HG03571 (cell line): ENCODE results near the gene CBX1.
"Not testable (repeated sequence)": the region's sequence is repeated elsewhere in the genome, so short reads cannot be mapped to it uniquely, and the experiment has no call there.

ENCODE experiments used
- ATAC-seq: cut with Tn5 transposase; IDR thresholded peaks from one replicate; pipeline ENCODE4 v1.9.1; 2021; ENCODE audit not compliant: unreplicated experiment

CBX1 gene

GRCh38 chr17:48123776-48124388 is 22.6 kb upstream of the CBX1 start:
- ATAC-seq = no peak

DNA sequence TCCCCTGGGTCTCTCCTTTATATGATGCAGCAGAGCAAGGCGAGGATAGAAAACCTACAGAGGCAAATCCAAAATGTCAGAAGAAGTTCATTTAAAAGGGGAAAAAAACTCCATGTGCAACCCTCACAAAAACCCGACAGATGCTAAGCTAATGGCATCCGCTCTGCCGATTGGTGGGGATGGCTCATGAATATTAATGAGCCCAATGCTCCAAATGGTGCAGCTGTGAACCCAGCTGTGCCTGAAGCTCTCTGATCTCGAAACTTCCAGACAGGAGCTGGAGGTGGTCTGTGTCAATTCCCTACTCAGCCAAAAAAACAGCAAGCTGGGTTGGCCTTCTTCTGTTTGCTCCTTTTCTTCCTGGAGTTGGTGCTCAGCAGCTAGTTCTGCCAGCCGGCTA is 21.8 kb upstream of the CBX1 start:
- no peak for ATAC-seq

DNA sequence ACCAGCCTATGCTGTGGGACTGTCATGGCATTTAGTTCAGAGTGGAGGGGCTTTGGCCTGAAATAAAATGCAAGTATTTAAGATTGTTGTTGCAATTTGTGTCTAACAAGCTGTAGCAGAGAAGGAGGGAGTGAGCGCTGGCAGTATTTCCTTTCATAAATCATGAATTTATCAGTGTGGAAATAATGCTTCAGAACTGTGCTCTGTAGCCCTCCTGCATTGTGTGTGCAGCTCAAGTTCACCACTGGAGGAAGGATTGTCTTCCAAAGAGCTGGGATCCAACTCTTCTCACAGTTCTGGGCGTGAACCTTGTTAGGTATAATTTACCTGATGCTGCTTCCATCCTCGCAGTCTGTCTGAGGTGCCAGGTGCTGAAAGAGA is 21.4 kb upstream of the CBX1 start:
- ATAC-seq = no peak

DNA sequence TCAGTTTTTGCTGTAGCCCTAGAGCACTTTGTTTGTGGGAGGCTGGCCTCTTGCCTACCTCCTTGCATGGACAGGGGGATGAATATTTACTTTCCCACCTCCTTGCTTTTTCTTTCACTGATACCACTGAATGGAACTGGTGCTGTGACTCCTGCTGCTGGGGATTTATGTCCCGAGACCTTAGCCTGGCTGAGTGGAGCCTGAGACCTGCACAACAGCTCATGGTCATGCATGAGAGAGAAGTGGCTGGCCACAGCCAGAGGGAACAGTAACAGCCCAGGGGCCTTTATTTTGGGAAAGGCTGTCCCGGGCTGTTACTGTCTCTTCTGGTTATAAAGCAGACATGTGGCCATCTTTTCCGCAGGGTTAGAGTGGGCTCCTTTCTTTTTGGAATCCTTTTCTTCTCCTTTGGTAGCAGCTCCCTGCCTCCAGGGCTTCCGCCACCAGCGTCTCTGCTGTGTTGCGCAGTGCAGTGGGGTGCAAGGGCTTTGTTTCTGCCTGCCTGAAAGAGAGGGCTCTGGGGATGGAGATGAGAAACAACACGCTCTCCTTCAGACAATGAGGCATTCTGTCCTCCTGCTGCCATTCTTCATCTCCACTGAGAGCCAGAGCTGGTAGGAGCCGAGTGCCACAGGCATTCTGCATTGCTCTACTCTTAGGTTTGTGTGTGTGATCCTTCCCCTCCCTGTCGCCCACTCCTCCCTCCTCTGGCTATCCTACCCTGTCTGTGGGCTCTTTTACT is 20.8 kb upstream of the CBX1 start:
- no peak for ATAC-seq

GRCh38 chr17:48113201-48113676 is 12.0 kb upstream of the CBX1 start:
- no peak for ATAC-seq

GRCh38 chr17:48111937-48112241 is 10.6 kb upstream of the CBX1 start:
- ATAC-seq = no peak

DNA sequence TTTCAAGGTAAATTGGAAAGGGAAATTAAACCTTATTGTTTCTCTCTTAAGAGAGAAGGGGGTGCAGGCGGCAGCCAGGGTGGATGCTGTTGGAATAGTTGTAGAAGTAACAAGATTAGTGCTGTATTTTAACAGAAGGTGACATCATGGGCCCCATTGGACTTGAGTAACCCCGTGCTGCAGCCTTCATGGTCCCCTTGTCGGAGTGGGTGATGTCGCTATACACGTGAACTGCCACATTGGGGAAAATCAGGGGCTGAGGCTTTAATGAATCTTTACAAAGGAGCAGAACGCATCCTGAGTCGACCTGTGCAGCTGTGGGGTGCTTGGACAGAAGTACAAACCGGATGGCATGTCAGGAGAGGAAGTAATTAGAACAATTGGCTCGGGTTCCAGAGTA is 9.5 kb upstream of the CBX1 start:
- ATAC-seq = no peak

DNA sequence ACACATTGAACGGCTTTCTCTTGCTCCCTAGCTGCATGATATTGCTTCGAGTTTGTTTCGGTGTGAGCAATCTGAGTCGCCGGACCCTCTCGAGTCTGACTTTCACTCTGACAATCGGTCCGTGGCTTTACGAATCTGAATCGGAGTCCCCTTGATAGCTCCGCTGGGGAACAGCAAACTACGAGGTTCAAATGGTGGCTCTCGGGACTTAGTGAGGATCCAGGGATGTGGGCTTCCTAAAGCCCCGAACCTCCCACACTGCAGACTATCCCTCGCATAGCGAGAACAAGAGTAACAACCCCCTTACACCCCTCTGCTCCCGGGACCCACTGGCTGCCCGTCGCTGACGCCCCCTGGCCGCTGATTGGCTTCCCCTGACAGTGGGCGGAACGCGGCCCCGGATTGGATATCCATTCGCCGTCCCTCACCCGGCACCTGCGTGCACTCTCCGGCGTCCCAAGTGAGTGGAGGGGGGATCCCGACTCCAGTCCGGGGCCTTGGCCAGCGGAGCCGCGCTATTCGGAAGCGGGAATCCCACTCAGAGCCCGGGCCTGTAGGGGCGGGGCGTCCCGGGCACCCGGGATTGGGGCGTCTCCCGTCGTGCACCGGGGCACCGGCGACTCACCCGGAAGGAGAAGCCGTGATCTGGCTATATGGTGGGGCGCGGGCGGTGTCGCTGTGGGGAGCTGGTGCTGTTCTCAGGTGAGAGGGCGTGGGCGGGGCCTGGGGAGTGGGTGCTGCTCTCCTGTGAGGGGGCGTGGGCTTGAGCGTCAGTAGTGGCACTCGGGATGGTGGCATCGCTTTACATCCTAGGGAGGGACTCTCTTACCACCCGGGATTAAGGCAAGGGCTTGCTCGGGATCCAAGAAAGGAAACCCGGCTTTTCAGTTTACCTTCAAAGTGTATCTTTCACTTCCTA is 6.1 kb upstream of the CBX1 start, which contains the start of gene SNX11:
TSS of gene SNX11 (plus strand) at position 630 of the 919 bp plus-strand sequence. CDS start 4,278 bp downstream, outside the sequence.
- peak; percentile 73 for ATAC-seq

GRCh38 chr17:48106802-48107136 is 5.5 kb upstream of the CBX1 start:
- ATAC-seq = no peak

GRCh38 chr17:48104440-48104839 is 3.2 kb upstream of the CBX1 start:
- ATAC-seq = no peak

- ATAC-seq = no peak
These were observed 1.8 kb upstream of the CBX1 start for GRCh38 chr17:48102798-48103715.

DNA sequence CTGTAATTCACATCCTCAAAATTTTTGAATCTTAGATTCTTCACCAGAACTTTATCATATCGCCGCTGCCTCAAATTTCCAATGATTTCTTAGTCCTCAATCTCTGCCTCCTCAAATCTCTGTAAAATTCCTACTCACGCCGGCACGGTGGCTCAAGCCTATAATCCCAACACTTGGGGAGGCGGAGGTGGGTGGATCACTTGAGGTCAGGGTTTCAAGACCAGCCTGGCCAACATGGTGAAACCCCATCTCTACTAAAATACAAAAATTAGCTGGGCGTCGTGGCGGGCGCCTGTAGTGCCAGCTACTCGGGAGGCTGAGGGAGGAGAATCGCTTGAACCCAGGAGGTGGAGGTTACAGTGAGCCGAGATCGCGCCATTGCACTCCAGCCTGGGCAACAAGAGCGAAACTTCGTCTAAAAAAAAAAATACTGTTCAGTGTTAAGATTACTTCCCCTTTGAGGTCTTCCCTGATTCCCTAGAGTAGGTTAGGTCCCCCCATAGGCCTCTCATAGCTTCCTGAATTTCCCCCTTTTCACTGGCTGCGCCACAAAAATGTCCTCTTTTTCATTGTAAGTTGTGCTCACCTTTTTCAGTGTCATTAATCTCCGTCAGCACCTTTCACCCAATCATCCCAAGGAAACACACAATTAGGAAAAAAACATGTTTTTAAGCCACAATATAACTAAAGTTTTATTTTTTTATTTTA is 919 bp upstream of the CBX1 start:
- no peak for ATAC-seq

- no peak for ATAC-seq
These were observed 677 bp downstream of the CBX1 start for GRCh38 chr17:48100591-48101011.

GRCh38 chr17:48100160-48100559 is 1.1 kb downstream of the CBX1 start:
- ATAC-seq = no peak

DNA sequence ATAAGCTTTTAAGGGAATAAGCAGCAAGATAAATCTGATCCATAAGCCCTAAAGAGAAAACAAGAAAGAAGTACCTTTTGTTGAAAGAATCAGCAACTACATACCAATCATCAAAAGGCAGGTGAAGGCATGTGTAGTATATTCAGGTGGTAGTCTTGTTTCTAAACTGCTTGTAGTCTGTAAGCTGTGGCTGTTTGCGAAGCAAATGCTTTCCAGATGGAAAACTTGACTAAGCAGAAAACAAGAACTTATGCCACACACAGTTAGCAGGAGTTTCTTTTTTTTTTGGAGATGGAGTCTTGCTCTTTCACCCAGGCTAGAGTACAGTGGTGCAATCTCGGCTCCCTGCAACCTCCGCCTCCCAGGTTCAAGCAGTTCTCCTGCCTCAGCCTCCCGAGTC is 5.7 kb downstream of the CBX1 start:
- no peak for ATAC-seq

GRCh38 chr17:48093341-48094045 is 7.8 kb downstream of the CBX1 start:
- no peak for ATAC-seq

DNA sequence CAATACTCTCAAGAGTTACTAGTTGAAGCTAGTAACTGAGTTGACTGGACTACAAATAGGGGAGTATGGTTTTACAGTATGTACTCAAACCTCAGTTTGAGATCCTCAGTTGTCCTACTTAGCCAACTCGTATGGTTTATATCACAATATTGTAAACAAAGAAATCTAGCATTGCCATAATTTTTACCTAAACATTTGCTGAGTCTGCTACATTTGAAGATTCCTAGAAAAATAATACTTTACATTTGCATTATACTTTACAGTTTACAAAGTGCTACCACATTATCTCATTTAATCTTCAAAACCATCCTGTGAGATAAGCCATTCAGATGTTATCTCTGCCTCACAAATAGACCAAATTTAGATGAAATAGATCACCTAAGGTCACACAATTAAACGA is 16.3 kb downstream of the CBX1 start:
- ATAC-seq = no peak

- ATAC-seq = no peak
These were observed 19.4 kb downstream of the CBX1 start for GRCh38 chr17:48081858-48082257.

- ATAC-seq = not testable (repeated sequence)
These were observed 24.1 kb downstream of the CBX1 start for GRCh38 chr17:48077152-48077551.
